Nephron progenitor cell (in vitro differentiated cells): ENCODE results near the gene LPCAT1.
"Not testable (repeated sequence)": the region's sequence is repeated elsewhere in the genome, so short reads cannot be mapped to it uniquely, and the experiment has no call there.

Source experiments
- DNase-seq: peaks from one replicate; pipeline ENCODE4 v3.0.0; 2021
- H3K27ac Mint-ChIP-seq: 2 replicates; pipeline ENCODE4 v1.8.0; 2021; ENCODE audit warnings: mild to moderate bottlenecking, moderate library complexity, mixed read lengths
- H3K27me3 Mint-ChIP-seq: 2 replicates; pipeline ENCODE4 v1.8.0; 2021; ENCODE audit warnings: mild to moderate bottlenecking, low read depth, mixed read lengths; ENCODE audit not compliant: poor library complexity
- H3K36me3 Mint-ChIP-seq: 2 replicates; pipeline ENCODE4 v1.8.0; 2021; ENCODE audit warnings: low read depth, mixed read lengths
- H3K4me1 Mint-ChIP-seq: 2 replicates; pipeline ENCODE4 v1.8.0; 2021; ENCODE audit warnings: mixed read lengths
- H3K4me3 Mint-ChIP-seq: 2 replicates; pipeline ENCODE4 v1.8.0; 2021; ENCODE audit warnings: mild to moderate bottlenecking, moderate library complexity, mixed read lengths
- H3K9me3 Mint-ChIP-seq: 2 replicates; pipeline ENCODE4 v1.8.0; 2021; ENCODE audit warnings: mild to moderate bottlenecking, moderate library complexity, mixed read lengths
- CTCF ChIP-seq: fragments of 200-600 bp; sonication (generic); IDR thresholded peaks from 2 replicates; pipeline ENCODE4 v1.5.0; 2021; ENCODE audit warnings: antibody characterized with exemption

LPCAT1 gene

GRCh38 chr5:1479066-1479465 lies 44.7 kb downstream of the LPCAT1 start:
- H3K36me3 Mint-ChIP-seq, result peaks cover 2% of the 10 kb centered on the region
- no peak overlapping the region for H3K27ac Mint-ChIP-seq
- no peaks in the 10 kb centered on the region for H3K9me3 Mint-ChIP-seq
- no peaks in the 10 kb centered on the region for H3K4me1 Mint-ChIP-seq
- DNase-seq, result no peak
- H3K27me3 Mint-ChIP-seq, result no peaks in the 10 kb centered on the region
- no peak overlapping the region for H3K4me3 Mint-ChIP-seq
- TF ChIP-seq CTCF, result no peak

- peaks cover 8% of the 10 kb centered on the region for H3K36me3 Mint-ChIP-seq
- H3K4me1 Mint-ChIP-seq, result no peaks in the 10 kb centered on the region
- no peak for TF ChIP-seq CTCF
- no peaks in the 10 kb centered on the region for H3K9me3 Mint-ChIP-seq
- H3K27me3 Mint-ChIP-seq, result no peaks in the 10 kb centered on the region
- H3K4me3 Mint-ChIP-seq, result no peak overlapping the region
- no peak for DNase-seq
- H3K27ac Mint-ChIP-seq, result no peak overlapping the region
Observed at GRCh38 chr5:1478271-1479035, 45.3 kb downstream of the LPCAT1 start.

- Mint-ChIP-seq H3K27ac (no peak overlapping the region), H3K36me3 (peaks cover 11% of the 10 kb centered on the region), H3K4me3 (no peak overlapping the region), H3K9me3 (no peaks in the 10 kb centered on the region), H3K4me1 (no peaks in the 10 kb centered on the region), H3K27me3 (peaks cover 3% of the 10 kb centered on the region)
- no peak for DNase-seq
- no peak for TF ChIP-seq CTCF
Observed at GRCh38 chr5:1477341-1477740, 46.4 kb downstream of the LPCAT1 start.

- TF ChIP-seq CTCF, result no peak
- Mint-ChIP-seq H3K4me3 (no peak overlapping the region), H3K36me3 (peaks cover 14% of the 10 kb centered on the region), H3K27me3 (peaks cover 3% of the 10 kb centered on the region), H3K4me1 (no peaks in the 10 kb centered on the region), H3K9me3 (no peaks in the 10 kb centered on the region), H3K27ac (no peak overlapping the region)
- DNase-seq, result no peak
Observed at GRCh38 chr5:1476967-1477310, 46.8 kb downstream of the LPCAT1 start.

GRCh38 chr5:1476181-1476966 lies 47.4 kb downstream of the LPCAT1 start:
- H3K4me1 Mint-ChIP-seq, result no peaks in the 10 kb centered on the region
- no peak overlapping the region for H3K4me3 Mint-ChIP-seq
- DNase-seq, result no peak
- H3K27ac Mint-ChIP-seq, result no peak overlapping the region
- TF ChIP-seq CTCF, result no peak
- peaks cover 20% of the 10 kb centered on the region for H3K36me3 Mint-ChIP-seq
- no peaks in the 10 kb centered on the region for H3K9me3 Mint-ChIP-seq
- H3K27me3 Mint-ChIP-seq, result peaks cover 3% of the 10 kb centered on the region

GRCh38 chr5:1475544-1475900 lies 48.2 kb downstream of the LPCAT1 start:
- DNase-seq, H3K27me3 Mint-ChIP-seq, H3K4me1 Mint-ChIP-seq, H3K27ac Mint-ChIP-seq, H3K9me3 Mint-ChIP-seq, H3K4me3 Mint-ChIP-seq: not testable (repeated sequence)
- H3K36me3 Mint-ChIP-seq, result peaks cover 23% of the 10 kb centered on the region
